C1 segment of cervical spinal cord (tissue), 14 donors: ENCODE results near the gene FPR1.
"Not testable (repeated sequence)": the region's sequence is repeated elsewhere in the genome, so short reads cannot be mapped to it uniquely, and the experiment has no call there.

ENCODE experiments used
- DNase-seq, 14 donors: peaks; one replicate each; lab custom pipeline; 2025; lab: John Stamatoyannopoulos, UW

FPR1 gene

DNA sequence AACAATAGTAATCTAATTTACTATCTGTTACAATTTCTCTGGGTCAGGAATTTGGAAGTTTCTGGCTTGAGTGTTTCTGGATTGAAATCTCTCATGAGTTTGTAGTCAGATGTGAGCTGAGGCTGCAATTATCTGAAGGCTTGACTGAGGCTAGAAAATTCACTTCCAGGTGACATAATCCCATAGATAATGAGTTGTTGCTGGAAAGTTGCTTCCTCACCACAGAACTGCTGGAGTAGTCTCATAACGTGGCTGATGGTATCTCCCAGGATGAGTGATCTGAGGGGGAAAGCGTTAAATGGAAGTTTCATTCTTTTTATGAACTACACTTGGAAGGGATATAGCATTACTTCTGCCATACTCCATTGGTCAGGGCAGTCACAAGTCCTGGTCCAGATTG lies 28.0 kb upstream of the FPR1 start:
- DNase-seq = no peak

DNA sequence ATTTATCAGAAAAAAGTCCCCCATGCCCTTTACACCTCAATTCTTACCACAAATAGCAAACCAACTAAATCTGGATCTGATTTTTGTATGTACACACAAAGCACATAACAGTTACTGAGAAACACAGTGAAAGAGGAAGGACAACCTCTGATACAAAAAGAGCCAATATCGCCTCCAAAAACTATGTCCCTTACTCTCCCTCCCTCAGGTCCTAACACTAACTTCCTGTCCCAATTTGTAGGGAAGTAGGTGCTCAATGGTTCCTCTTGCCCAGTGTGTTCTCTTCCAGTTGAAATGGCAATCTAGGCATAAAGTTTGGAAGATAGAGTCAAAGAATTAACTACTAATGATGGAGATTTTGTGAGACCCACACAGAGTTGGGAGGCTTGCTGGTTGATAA lies 27.5 kb upstream of the FPR1 start:
- DNase-seq = no peak

DNA sequence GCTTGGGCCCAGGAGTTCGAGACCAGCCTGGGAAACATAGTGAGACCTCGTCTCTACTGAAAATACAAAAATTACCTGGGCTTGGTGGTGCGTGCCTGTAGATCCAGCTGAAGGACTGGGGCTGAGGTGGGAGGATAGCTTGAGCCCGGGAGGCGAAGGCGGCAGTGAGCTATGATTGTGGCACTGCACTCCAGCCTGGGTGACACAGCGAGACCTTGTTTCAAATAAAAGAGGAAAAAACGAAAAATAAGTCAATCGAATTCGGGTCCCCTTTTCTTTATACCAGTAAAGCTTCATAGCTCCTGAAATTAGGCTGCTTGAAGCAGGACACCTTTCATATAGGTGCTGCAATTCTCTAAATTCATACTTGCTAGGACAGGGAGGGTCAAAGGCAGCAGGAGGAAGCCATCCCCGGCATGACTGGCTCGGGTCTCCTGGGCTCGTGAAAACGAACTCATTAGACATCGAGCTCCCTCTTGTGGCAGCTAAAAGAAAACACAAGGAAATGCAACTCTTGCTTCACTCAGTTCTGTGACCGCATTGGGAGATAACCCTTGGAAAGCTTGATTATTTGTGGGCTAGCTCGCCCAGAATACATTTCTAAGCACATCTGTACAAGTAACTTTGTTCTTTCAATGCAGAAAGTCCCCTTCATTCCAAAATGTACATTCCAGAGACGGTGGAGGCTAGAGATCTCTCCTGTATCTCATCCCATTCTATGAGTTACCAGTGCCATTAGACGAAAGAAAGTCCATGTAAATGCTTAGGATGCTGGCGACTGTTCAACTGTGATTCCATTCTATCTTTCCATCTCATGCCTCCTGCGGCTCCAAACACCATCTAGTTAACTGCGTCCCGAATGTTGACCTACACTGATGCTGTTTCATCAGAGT lies 26.1 kb upstream of the FPR1 start:
- peak in 9 of 14 donors; percentile 12 to 56 (median 28) for DNase-seq

DNA sequence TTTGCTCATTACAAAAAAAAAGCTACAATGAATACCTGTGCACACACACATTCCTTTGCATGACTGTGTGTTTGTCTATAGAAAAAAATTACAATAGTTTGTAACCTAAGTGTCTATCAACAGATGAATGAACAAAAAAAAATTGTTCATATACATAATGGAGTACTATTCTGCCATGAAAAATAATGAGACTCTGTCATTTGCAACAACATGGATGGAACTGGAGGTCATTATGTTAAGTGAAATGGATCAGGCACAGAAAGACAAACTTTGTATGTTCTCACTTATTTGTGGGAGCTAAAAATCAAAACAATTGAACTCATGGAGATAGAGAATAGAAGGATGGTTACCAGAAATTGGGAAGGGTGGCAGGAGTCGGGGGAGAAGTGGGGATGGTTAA lies 24.9 kb upstream of the FPR1 start:
- DNase-seq = not testable (repeated sequence)

DNA sequence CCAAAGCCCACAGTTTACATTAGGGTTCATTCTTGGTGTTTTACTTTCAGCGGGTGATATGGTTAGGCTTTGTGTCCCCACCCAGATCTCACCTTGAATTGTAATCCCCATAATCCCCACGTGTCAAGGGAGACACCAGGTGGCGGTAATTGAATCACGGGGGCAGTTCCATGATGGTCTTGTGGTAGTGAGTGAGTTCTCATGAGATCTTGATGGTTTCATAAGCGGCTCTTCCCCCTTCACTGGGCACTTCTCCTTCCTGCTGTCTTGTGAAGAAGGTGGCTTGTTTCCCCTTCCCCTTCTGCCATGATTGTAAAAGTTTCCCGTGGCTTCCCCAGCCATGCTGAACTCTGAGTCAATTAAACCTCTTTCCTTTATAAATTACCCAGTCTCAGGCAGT lies 21.3 kb upstream of the FPR1 start:
- no peak for DNase-seq

DNA sequence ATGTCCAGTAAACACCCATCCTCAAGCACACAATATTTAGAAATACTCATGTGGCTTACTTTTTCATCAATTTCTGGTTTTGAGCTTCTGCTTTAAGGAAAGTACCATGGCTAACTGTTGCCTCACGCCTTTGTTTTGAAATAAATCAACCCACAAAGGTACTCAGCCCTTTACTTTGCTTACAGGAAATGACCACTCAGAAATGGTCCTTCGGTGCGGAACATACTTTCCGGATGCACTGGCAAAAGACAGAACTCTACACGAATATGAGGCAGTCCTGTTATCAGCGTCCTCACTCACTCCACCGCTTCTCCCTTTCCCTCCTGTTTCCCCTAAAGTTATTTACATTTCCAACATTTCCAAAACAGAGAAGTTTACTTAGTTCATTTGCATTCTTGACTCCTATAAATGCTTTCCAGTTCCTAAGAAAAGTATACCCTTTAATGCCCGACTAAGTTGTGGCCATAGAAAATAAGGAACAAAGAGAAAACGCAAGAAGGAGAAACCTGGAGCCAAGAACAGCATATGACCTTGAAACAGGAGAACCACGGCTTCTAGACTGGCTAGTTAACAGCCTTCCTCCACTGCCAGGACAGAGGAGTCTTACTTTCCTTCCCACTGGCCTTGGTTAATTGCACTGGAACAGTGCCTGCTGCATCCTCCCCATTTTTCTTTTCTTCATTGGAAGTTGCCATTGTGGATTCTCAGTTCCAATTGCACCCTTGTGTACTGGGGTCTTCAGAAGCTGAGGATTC lies 19.9 kb upstream of the FPR1 start:
- peak in 2 of 14 donors; percentile 1 to 3 for DNase-seq

DNA sequence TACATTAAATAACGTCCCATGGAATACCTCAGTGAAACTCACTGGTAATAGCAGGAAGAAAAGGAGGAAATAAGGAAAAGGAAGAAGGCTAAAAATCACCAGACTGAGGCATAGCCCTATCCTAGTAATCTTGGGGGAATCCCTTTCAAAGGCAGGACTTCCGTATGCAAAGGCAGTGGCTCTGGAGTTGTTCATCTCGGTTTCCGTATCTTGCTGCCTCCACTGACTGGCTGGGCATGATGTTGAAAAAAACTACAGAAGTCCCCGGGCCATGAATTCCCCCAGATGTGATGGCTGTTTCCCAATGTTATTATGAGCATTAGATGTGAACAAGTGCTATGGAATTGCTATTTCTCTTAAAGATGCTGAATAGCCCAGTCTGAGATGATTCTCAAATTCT lies 14.8 kb upstream of the FPR1 start:
- DNase-seq = no peak

DNA sequence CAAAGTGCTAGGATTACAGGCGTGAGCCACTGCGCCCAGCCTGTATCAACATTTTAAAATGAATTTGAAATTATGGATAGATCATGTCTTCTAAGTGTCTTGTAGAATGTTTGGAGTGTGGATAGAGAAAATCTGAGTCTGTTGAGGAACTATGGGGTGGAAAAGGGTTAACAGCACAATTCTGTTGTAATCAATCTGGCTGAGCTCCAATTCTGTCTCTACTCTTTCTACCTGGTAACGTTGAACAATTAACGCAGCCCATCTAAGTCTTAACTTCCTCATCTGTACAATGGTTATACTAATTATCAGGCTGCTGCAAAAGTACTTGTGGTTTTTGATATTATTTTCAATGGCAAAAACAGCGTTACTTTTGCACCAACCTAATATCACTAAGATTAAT lies 13.4 kb upstream of the FPR1 start:
- DNase-seq = no peak

DNA sequence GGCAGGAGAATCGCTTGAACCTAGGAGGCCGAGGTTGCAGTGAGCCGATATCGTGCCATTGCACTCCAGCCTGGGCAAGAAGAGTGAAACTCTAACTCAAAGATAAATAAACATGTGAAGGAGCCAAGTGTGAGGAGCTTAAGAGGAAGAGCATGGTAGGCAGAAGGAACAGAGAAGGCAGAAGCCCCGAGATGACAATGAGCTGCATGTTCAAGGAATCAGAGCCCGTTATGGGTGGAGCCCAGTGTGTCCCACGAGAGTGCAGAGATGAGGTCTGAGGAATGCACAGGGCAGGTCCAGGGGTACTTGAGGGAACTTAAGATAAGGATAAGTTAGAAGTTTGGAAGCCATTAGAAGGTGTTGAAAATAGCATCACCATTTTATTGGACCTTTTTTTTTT lies 10.0 kb upstream of the FPR1 start:
- DNase-seq = no peak

DNA sequence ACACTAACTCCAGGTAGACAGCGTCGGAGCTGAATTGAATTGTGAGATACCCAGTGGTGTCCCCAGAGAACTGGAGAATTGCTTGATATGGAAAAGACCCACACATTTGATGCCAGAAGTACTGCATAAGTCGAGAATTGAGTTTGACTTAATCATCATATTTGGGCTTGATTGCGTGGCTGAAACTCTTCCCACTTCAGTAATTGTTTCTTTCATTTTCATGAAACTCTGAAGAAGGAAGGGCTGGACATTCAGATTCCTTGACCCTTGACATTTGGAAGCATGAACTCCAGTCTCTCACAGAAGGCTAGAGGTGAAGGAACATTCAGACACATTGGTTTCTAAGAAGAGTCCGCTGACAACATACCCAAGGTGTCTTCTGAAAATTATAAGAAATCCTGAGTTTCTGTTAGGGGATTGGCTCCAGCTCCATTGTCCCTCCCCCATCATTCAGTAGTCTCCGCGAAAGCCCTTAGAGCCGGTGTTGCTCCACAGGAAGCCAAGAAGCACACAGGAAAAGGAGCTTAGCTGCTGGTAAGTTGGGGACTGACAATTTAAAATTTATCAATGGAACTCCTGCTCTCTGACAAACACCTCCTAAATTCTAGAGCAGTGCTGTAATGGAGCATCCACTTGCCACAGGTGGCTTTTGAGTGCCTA lies 9.1 kb upstream of the FPR1 start, which contains the start of gene FPR2:
Gene FPR2, plus strand, starts transcription at position 484 of the 660 bp plus-strand sequence. CDS start 7,479 bp downstream, outside the sequence.
- DNase-seq = no peak

DNA sequence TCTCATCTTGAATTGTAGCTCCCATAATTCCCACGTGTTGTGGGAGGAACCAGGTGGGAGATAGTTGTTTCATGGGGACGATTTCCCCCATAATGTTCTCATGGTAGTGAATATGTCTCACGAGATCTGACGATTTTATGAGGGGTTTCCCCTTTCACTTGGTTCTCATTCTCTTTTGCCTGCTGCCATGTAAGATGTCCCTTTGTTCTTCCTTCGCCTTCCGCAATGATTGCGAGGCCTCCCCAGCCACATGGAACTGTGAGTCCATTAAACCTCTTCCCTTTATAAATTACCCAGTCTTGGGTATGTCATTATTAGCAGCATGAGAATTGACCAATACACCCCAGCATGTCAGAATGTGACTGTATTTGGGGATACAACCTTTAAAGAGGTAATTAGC lies 3.9 kb upstream of the FPR1 start:
- no peak for DNase-seq

DNA sequence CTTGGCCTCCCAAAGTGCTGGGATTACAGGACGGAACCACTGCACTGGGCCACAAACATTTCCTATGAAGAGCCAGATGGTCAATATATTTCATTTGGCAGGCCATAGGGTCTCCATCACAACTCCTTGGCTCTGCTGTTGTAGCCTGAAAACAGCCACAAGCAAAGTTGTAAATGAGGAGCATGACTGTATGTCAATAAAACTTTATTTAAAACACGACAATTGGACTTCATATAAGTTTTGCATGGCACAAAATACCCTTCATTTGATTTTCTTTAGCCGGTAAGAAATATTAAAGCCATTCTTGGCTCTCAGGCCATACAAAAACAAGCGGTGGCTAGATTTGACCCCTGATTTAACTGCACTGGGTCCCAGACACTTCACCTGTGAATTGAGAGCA lies 3.1 kb upstream of the FPR1 start:
- no peak for DNase-seq

DNA sequence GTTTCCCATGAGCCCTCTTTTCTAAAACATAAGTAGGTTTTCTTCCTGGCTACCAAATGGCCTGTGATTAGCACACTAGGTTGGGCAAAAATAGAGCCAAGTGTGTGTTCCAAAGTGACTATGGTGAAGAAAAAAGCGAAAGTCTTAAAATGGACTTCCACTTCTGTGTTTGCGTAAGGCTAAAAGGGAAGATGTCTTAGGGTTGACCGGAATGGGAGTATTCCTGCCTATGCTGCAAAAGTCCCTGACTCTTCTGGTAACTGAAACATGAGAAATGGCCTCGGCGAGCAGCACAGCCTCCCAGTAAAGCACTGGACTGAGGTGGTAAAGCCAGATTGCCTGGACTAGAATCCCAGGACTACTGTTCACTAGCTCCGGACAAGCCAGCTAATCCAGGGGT lies 2.4 kb upstream of the FPR1 start:
- DNase-seq = peak in 2 of 14 donors; percentile 1 to 10

DNA sequence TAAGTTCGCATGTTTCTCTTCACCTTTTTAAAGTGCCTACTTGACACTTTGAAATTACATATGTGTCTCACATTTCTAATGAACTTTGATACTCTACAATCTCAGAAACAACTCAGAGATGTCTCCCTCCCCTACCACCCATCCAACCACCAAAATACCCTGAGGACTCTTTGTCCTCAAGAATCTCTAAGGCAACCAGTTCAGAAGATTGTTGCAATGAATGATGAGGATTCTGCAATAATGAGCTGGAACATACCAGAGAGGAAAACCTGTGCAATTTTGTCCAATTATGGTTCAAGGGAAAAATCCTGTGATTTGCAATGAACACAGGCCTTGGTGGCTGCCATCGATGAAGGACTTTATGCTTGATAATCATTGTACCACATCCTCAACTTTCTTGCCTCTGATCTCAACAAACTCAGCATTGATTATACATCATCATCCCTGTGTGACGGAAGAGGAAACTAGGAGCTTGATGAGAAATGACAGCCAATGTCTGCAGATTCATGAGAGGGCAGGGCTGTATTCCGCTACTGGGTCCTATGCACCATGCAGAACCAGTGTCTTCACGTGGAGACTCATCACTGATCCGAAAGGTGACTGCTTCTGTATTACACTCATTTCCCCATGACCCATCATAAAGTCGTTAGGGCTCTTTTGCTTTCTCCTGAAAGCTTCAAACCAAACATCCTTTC lies 1.1 kb downstream of the FPR1 start:
- DNase-seq = no peak

DNA sequence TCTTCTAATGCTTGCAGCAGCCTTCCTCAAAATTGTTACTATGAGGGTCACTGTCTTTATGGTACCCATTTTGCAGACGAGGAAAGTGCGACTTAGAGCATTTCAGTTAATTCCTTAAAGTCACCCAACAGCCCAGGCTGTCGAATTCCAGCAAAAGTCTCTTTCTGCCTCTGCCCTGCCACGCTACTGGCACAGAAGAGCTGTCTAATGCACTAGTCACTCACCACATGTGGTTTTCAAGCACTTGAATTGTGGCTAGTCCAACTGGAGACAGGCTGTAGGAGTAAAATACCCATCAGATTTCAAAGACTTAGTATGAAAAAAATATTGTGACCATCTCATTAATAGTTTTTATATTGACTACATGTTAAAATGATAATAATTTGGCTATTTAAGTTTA lies 1.7 kb downstream of the FPR1 start:
- DNase-seq = no peak

DNA sequence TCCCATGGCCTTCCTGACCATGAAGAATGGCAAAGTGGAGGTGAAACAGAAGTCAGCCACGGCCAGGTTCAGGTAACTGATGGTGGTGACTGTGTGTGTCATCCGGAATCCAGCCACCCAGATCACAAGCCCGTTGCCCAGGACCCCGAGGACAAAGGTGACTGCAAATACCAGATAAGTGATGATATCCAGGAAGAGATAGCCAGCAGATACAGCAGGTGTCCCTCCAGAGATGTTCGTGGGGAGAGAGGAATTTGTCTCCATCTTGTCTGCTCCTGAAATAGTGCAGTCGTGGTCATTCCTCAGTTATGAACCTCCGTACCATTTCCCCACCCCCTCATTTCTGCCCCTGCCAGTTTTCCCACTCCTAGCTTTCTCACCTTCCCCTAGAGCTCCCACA lies 4.9 kb downstream of the FPR1 start:
- no peak for DNase-seq

DNA sequence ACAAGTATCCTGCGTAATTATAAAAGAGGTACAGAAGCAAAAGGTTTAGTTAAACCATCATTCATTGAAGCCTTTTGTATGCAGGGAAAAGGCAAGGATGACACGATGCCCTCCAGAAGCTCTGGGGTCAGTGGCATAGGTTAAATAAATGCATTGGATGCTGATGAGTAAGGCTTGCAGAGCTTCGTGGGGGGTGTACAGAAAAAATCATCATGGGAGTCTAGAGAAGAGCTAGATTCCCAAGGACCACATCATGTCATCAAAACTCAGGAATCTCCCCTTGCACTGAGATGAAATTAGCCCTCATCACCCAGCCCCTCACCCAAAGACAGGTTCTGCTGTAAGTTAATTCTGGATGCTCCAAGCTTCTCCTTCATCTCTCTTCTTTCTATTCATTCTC lies 8.3 kb downstream of the FPR1 start:
- no peak for DNase-seq

DNA sequence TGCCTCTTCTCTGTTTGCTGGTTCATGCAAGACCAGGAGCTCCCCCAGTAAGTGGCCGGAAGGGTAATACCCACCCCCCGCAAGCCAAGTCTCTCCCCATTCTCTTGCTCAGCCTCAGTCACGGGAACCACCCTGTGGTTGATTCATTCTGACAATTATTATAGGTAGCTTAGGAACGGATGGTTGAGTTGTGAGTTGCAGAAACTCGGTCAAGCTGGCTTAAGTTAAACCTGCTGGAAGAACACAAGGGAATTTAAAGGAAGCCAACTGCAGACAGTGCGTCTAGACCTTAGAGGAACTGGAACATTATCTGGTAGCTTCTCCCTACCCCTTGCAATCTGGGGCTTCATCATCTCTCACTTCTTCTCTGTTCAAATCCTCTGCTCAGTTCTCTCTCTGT lies 8.9 kb downstream of the FPR1 start:
- DNase-seq = no peak

DNA sequence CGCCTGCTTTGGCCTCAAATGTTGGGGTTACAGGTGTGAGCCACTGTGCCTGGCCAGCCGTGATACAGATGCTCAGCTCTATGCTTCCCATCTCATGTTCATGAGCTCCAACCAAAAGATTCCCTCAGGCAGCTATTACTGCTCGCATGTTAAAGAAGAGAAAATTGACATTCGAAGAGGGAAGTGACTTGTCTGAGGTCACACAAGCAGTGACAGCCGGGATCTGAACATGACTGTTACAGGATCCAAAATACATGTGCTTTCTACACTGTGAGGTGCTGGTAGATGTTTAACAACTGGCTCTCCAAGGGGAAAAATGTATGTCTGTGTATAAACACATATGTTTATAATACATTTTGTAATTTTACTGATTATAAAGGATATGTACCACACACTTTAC lies 11.3 kb downstream of the FPR1 start:
- no peak for DNase-seq

DNA sequence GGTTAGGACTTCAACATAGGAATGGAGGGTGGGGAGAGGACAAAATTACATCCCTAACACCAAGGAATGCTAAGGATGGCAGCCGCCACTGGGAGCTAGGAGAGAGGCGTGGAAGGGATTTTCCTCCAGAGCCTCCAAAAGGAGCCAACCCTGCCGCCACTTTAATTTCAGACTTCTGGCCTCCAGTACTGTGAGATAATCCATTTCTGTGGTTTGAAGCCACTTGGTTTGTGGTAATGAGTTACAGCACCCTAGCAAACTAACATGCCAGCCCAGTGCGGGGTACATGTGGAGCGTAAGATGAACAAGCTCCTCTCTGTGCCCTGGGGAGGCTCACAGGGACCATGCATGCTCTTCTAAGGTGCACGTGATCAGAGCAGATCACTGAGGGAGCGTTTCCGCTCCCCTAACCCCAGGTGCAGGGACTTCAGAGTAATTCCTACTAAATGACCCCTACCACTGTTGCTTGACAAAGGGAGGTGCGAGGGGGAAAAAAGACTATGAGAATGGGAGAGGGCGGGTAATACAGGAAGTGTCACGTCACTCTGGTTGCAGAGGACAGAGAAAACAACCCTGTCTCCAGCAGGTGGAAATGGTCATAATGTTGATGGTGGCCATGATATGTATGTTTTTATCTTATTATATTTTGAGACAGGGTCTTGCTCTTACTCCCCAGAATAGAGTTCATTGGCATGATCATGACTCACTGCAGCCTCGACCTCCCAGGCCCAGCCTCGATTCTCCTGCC lies 12.0 kb downstream of the FPR1 start:
- no peak for DNase-seq

DNA sequence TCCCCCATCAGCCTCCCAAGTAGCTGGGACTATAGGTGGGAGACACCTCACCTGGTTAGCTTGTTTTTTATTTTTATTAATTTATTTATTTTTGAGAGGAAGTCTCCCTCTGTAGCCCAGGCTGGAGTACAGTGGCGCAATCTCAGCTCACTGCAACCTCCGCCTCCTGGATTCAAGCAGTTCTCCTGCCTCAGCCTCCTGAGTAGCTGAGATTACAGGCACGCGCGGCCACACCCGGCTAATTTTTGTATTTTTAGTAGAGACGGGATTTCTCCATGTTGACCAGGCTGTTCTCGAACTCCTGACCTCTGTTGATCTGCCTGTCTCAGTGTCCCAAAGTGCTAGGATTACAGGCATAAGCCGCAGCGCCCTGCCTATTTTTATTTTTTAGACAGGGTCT lies 13.2 kb downstream of the FPR1 start:
- DNase-seq = not testable (repeated sequence)
